Measurements from ENCODE around the gene FRAS1. TPM values are rescaled to one million over a fixed set of nuclear protein-coding genes. Genes with fewer than 3 reads are reported as not detected.

Gene FRAS1
- total and polyA plus RNA-seq, 2 donors (not counting 3 experiments of a cell fraction or from before 2014, with no cell fraction given), result 1.4 to 3.6 TPM

DNA sequence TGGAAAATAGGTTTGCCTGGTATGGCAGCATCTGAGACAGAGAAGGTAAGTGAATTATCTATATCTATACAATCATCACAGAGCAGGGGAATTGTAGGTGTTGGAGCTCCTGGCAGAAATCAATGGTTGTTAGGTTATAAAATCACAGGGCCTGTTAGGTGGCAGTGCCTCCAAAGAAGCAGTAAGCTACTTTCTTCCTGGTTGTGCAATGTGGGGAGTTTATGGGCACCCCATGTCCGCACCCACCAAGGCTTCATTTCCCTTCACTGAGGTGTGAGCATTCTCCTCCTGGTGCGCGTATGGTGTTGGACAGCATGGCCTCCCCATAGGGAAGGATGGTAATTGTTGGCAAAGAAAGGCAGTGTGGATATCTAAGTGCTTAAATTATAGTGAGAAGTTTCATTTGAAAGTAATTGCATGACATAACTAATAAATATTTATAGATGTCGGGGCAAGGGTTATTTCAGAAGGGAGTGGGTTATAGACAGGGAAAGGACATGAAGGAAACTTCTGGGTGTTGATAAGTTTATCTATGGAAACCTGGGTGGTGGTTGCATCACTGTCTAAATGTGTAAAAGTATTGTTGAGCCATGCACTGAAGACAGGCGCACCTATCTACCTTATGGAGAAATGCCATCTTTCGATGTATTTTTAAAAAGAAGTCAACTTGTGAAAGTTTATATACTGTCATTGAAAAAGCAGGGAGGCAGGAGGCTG is 153.7 kb downstream of the FRAS1 start:
- no peaks in the 10 kb centered on the region for H4K20me1 ChIP-seq (replicated peaks; ENCODE audit: control insufficient read depth, extremely low read depth, insufficient read depth, low read length)
- no peaks in the 10 kb centered on the region for H3K36me3 ChIP-seq (ENCODE audit: control insufficient read depth in 2 of 2, extremely low read depth in 1 of 2, insufficient read depth in 2 of 2, low read length in 2 of 2)
- CTCF ChIA-PET, result no interaction called here
- intact Hi-C loops (cut with micrococcal nuclease) (no loop called here), dilution Hi-C loops (cut with MboI; ENCODE audit: extremely low pct_ligation_motif_present, low sequenced_read_pairs) (no loop called here)
- H3K79me2 ChIP-seq (ENCODE audit: control insufficient read depth, insufficient read depth, low read length), result no peaks in the 10 kb centered on the region
- POLR2A ChIA-PET, result no interaction called here
- H3K9me1 ChIP-seq (replicated peaks; ENCODE audit: control insufficient read depth, extremely low read depth, insufficient read depth, low read length), result no peaks in the 10 kb centered on the region
- H3K27ac ChIP-seq (ENCODE audit: insufficient read depth, low read depth, low read length), result no peak overlapping the region
- TF ChIP-seq, protein P1, sequence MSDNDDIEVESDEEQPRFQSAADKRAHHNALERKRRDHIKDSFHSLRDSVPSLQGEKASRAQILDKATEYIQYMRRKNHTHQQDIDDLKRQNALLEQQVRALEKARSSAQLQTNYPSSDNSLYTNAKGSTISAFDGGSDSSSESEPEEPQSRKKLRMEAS (IDR thresholded peaks at IDR 0.05; ENCODE audit: insufficient read depth, insufficient read length), result no peak
- no peak for TF ChIP-seq MYC (IDR thresholded peaks at IDR 0.05; ENCODE audit: low read depth, low read length)
- TF ChIP-seq, protein P2, sequence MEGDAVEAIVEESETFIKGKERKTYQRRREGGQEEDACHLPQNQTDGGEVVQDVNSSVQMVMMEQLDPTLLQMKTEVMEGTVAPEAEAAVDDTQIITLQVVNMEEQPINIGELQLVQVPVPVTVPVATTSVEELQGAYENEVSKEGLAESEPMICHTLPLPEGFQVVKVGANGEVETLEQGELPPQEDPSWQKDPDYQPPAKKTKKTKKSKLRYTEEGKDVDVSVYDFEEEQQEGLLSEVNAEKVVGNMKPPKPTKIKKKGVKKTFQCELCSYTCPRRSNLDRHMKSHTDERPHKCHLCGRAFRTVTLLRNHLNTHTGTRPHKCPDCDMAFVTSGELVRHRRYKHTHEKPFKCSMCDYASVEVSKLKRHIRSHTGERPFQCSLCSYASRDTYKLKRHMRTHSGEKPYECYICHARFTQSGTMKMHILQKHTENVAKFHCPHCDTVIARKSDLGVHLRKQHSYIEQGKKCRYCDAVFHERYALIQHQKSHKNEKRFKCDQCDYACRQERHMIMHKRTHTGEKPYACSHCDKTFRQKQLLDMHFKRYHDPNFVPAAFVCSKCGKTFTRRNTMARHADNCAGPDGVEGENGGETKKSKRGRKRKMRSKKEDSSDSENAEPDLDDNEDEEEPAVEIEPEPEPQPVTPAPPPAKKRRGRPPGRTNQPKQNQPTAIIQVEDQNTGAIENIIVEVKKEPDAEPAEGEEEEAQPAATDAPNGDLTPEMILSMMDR (IDR thresholded peaks at IDR 0.05; ENCODE audit: extremely low read depth in 1 of 2, insufficient read depth in 1 of 2, low read depth in 1 of 2, low read length in 2 of 2), result no peak
- TF ChIP-seq FOS (IDR thresholded peaks at IDR 0.05; ENCODE audit: borderline replicate concordance, insufficient read depth, low read length), result no peak
- TF ChIP-seq JUN (IDR thresholded peaks at IDR 0.05; ENCODE audit: borderline replicate concordance, insufficient read depth, insufficient read length, low read depth), result no peak
- TF ChIP-seq EZH2 (IDR thresholded peaks at IDR 0.05; ENCODE audit: borderline replicate concordance, low read depth, low read length, severe bottlenecking), result no peak
- no peak for TF ChIP-seq POLR2AphosphoS5 (IDR thresholded peaks at IDR 0.05; ENCODE audit: insufficient read depth, low read depth, low read length)
- TF ChIP-seq GATA2 (IDR thresholded peaks at IDR 0.05; ENCODE audit: insufficient read depth, insufficient read length, low read depth, low read length), result no peak
- no peak for TF ChIP-seq POLR2A (IDR thresholded peaks at IDR 0.05; ENCODE audit: low read depth, low read length)
- no peak overlapping the region for H3K4me3 ChIP-seq (replicated peaks in 1 of 3; ENCODE audit: insufficient read depth in 1 of 3, low read depth in 1 of 3, low read length in 3 of 3)
- no peaks in the 10 kb centered on the region for H3K4me1 ChIP-seq (ENCODE audit: control insufficient read depth, extremely low read depth, insufficient read depth, low read length)
- H3K9ac ChIP-seq (replicated peaks; ENCODE audit: extremely low read depth, insufficient read depth, low read length), result no peak overlapping the region
- no peak for FAIRE-seq
- DNase-seq (ENCODE audit: low read depth, low spot score), result no peak
- H3K9me3 ChIP-seq (replicated peaks; ENCODE audit: control insufficient read depth, insufficient read depth, low read length), result no peaks in the 10 kb centered on the region
- no peaks in the 10 kb centered on the region for H3K27me3 ChIP-seq (ENCODE audit: control insufficient read depth in 2 of 2, insufficient read depth in 2 of 2, low read length in 2 of 2)
- no peak overlapping the region for H2AFZ ChIP-seq (ENCODE audit: low read depth, low read length)
- no TSS peak for BruUV-seq (replicated peaks)
- no peak overlapping the region for H3K4me2 ChIP-seq (ENCODE audit: insufficient read depth, low read length)

Measured in endothelial cell of umbilical vein (primary cell).